ENCODE data around the gene RHOXF2B.
"Not testable (repeated sequence)": the region's sequence is repeated elsewhere in the genome, so short reads cannot be mapped to it uniquely, and the experiment has no call there.

The RHOXF2B gene

GRCh38 chrX:120077590-120077989, at the start of gene RHOXF2B:
Gene RHOXF2B, minus strand, starts transcription at chrX:120077690. Its CDS starts 138 bp downstream, at chrX:120077552.
- not testable (repeated sequence) for DNase-seq

GRCh38 chrX:120125444-120125843, 48.0 kb upstream of the RHOXF2B start:
- no peak for DNase-seq

GRCh38 chrX:120120223-120120622, 42.7 kb upstream of the RHOXF2B start:
- DNase-seq, result no peak

GRCh38 chrX:120115438-120115963, 38.0 kb upstream of the RHOXF2B start, which contains the start of gene RHOXF1:
Gene RHOXF1, minus strand, starts transcription at chrX:120115913. Its CDS starts 51 bp downstream, at chrX:120115862.
- DNase-seq, result no peak

DNA sequence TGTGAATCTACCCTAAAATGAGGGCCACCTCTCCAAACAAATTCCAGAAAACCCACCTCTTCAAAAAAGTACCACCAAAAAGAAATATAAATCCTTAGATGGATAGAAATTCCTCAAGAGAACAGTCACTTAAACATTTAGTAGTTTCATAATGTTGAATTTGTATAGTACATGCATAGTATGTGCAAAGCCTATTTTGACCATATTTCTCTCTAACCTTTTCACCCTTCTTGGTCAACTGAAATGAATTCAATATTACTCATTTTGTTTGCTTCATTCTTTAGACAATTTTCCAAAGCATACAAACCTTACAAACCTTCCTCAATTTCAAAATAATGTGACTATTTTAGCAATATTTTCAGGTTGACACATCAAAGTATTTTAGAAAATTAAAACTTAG, 34.1 kb upstream of the RHOXF2B start:
- DNase-seq, result no peak

- DNase-seq, result no peak
Measured at GRCh38 chrX:120109378-120109777, 31.9 kb upstream of the RHOXF2B start.

- not testable (repeated sequence) for DNase-seq
Measured at GRCh38 chrX:120104707-120105106, 27.2 kb upstream of the RHOXF2B start.

- not testable (repeated sequence) for DNase-seq
Measured at GRCh38 chrX:120101057-120101456, 23.6 kb upstream of the RHOXF2B start.

DNA sequence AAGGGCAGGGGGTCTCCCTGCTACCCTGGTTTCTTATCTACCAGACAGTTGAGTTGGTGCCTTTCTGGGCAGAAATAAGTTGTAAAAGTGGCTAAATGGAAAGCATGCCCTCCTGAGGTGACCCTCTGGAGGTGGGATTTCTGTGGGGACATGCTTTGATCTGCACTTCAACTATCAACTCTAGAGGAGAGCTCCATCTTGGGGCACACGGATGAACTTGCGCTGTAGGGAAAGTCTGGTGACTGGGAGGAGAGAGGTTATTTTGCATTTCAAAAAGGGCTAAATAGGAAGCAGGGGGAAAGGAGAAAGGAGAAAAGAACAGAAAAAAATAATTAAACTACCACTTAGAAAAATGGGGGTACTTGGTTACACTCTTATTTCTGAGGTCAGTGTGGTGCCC, 12.7 kb upstream of the RHOXF2B start:
- DNase-seq, result no peak

GRCh38 chrX:120087289-120088017, 10.0 kb upstream of the RHOXF2B start:
- DNase-seq, result no peak

- not testable (repeated sequence) for DNase-seq
Measured at GRCh38 chrX:120085553-120086185, 8.2 kb upstream of the RHOXF2B start.

GRCh38 chrX:120066169-120066568, 11.3 kb downstream of the RHOXF2B start:
- DNase-seq, result not testable (repeated sequence)

DNA sequence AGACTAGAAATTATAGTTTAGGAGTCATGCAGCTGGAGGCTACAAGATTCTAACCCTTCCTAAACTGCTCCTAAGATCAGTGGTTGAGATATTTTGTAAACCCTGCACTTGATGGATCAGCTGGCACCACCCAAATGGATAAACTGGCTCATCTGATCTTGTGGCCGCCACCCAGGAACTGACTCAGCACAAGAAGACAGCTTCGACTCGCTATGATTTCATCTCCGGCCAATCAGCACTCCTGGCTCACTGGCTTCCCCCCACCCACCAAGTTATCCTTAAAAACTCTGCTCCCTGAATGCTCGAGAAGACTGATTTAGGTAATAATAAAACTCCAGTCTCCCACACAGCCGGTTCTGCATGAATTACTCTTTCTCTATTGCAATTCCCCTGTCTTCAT, 34.8 kb downstream of the RHOXF2B start:
- not testable (repeated sequence) for DNase-seq

DNA sequence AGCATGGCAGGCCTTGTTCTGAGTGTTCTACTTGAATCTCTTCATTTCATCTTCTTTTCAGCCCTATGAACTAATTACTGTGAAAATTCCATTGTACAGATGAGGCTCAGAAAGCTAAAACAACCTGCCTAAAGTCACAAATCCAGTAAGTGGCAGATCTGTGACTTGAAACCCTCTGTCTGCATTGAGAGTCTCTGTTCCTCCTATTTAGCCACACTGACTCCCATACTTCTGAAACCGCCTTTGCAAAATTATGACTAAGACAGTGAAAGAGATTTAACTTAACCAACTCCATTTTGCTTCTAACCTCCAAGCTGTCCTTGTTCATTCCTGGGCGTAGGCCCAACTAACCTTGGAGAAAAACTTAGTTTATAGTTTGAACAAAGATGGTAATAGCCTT, 35.2 kb downstream of the RHOXF2B start:
- not testable (repeated sequence) for DNase-seq

- not testable (repeated sequence) for DNase-seq
Measured at GRCh38 chrX:120040176-120040575, 37.3 kb downstream of the RHOXF2B start.

DNA sequence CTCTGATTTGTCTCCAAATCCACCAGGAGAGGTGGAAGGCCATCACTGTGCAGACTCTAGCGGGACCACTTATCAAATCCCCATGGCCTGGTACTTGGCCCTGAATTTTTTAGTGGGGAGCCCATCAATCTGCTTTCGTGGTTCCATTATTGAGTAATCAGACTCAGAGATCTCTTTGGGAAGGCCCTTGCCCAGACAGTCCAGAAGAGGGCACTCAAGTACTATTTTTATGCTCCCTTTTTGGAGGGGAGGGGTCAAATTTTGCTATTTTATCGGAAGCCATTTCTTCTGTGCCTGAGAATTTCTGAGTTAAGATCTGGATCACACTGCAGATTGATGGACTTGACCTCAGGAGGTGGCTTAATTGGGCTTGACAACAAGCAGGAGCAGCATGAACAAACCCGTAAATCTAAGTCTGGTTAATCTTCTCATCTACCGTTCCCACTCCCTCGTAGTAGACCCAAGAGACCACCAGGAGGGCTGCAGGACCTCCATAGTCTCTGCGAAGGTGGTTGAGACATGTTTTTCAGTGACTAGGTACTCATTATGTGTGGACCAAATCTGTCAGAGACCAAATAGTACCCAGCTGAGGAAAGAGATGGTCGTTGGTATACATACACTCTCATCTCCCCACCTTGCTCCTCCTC, 38.3 kb downstream of the RHOXF2B start:
- not testable (repeated sequence) for DNase-seq

GRCh38 chrX:120036704-120037103, 40.8 kb downstream of the RHOXF2B start:
- DNase-seq, result no peak

- peak in 1 of 2 donors; percentile 70 for DNase-seq
Measured at GRCh38 chrX:120035522-120036309, 41.8 kb downstream of the RHOXF2B start.

- no peak for DNase-seq
Measured at GRCh38 chrX:120029354-120029753, 48.1 kb downstream of the RHOXF2B start.

GRCh38 chrX:120023259-120023658, 54.2 kb downstream of the RHOXF2B start:
- DNase-seq, result no peak

DNA sequence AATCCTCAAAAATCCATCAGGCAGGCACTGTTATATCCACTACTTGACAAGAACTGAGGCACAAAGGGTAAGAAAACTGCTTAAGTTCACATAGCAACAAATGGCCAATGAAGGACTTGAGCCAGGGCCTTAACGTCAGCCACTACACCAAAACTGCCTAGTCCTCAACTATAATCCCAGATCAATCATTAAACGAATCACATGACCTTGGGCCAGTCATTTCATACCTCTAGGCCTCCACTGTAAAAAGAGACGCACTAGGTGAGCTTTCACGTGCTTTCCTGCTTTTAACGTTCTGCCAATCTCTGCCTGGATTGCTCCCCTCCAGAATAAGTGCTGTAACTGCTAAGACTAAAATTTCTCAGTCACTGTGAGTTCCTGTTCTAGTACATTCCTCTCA, 54.7 kb downstream of the RHOXF2B start:
- DNase-seq, result no peak

Measured in CD4-positive, alpha-beta T cell treated with Interleukin-1 beta for 1 hour (primary cell).